PC-3 (cell line): ENCODE results near the gene LRRC3B.

Experiments
- CTCF ChIP-seq: fragments of 300-600 bp; sonication (generic); conservative IDR thresholded peaks from 2 replicates; pipeline ENCODE4 v1.5.1; 2017; ENCODE audit warnings: antibody characterized with exemption, low read depth, mild to moderate bottlenecking, low read length
- EZH2 ChIP-seq: fragments of 300-600 bp; sonication (generic); IDR thresholded peaks from one replicate; pipeline ENCODE4 v1.6.1; 2017; ENCODE audit warnings: antibody characterized with exemption, mild to moderate bottlenecking, low read length; ENCODE audit not compliant: unreplicated experiment

DNA sequence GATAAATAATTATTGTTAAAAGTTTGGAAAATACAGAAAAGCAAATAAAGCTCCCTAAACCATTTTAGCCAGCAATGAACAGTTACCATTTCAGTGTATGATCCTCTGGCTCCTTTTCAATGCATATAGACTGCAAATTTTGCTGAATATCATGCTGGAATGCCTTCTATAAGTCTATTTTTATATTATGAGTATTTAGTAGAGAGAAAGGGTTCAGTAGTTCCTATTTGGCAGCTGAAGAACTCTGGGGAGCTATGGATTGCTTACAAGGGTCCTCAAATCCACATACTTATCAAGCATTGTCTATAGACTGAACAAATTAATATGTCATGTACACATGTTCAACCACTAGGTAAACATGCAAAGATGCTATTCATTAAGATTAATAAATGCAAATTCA is 46.1 kb downstream of the LRRC3B start:
- TF ChIP-seq CTCF (no peak), EZH2 (no peak)
